Measurements from ENCODE around the gene NTM. TPM values are rescaled to one million over a fixed set of nuclear protein-coding genes. Genes with fewer than 3 reads are reported as not detected.

The NTM gene
- total and polyA plus RNA-seq, 2 donors (not counting 3 experiments of a cell fraction or from before 2014, with no cell fraction given): 1.00 to 1.1 TPM

- no peak overlapping the region for H2AFZ ChIP-seq (ENCODE audit: low read depth, low read length)
- no peaks in the 10 kb centered on the region for H3K4me1 ChIP-seq (ENCODE audit: control insufficient read depth, extremely low read depth, insufficient read depth, low read length)
- CTCF ChIA-PET: no interaction called here
- H3K27ac ChIP-seq (ENCODE audit: insufficient read depth, low read depth, low read length): no peak overlapping the region
- POLR2A ChIA-PET: no interaction called here
- H4K20me1 ChIP-seq (replicated peaks; ENCODE audit: control insufficient read depth, extremely low read depth, insufficient read depth, low read length): no peaks in the 10 kb centered on the region
- no peaks in the 10 kb centered on the region for H3K36me3 ChIP-seq (ENCODE audit: control insufficient read depth in 2 of 2, extremely low read depth in 1 of 2, insufficient read depth in 2 of 2, low read length in 2 of 2)
- TF ChIP-seq GATA2 (IDR thresholded peaks at IDR 0.05; ENCODE audit: insufficient read depth, insufficient read length, low read depth, low read length): no peak
- no peak for TF ChIP-seq MYC (IDR thresholded peaks at IDR 0.05; ENCODE audit: low read depth, low read length)
- no peak for TF ChIP-seq FOS (IDR thresholded peaks at IDR 0.05; ENCODE audit: borderline replicate concordance, insufficient read depth, low read length)
- no peak for TF ChIP-seq EZH2 (IDR thresholded peaks at IDR 0.05; ENCODE audit: borderline replicate concordance, low read depth, low read length, severe bottlenecking)
- TF ChIP-seq POLR2A (IDR thresholded peaks at IDR 0.05; ENCODE audit: low read depth, low read length): no peak
- no peak for TF ChIP-seq JUN (IDR thresholded peaks at IDR 0.05; ENCODE audit: borderline replicate concordance, insufficient read depth, insufficient read length, low read depth)
- TF ChIP-seq MAX (IDR thresholded peaks at IDR 0.05; ENCODE audit: insufficient read depth, insufficient read length): no peak
- TF ChIP-seq CTCF (IDR thresholded peaks at IDR 0.05; ENCODE audit: extremely low read depth in 1 of 2, insufficient read depth in 1 of 2, low read depth in 1 of 2, low read length in 2 of 2): no peak
- no peak for TF ChIP-seq POLR2AphosphoS5 (IDR thresholded peaks at IDR 0.05; ENCODE audit: insufficient read depth, low read depth, low read length)
- no peak overlapping the region for H3K4me2 ChIP-seq (ENCODE audit: insufficient read depth, low read length)
- H3K9me3 ChIP-seq (replicated peaks; ENCODE audit: control insufficient read depth, insufficient read depth, low read length): peaks cover 11% of the 10 kb centered on the region
- no peak overlapping the region for H3K4me3 ChIP-seq (replicated peaks in 1 of 3; ENCODE audit: insufficient read depth in 1 of 3, low read depth in 1 of 3, low read length in 3 of 3)
- H3K9me1 ChIP-seq (replicated peaks; ENCODE audit: control insufficient read depth, extremely low read depth, insufficient read depth, low read length): no peaks in the 10 kb centered on the region
- no peak for FAIRE-seq
- no peak for DNase-seq (ENCODE audit: low read depth, low spot score)
- no peaks in the 10 kb centered on the region for H3K27me3 ChIP-seq (ENCODE audit: control insufficient read depth in 2 of 2, insufficient read depth in 2 of 2, low read length in 2 of 2)
- no peaks in the 10 kb centered on the region for H3K79me2 ChIP-seq (ENCODE audit: control insufficient read depth, insufficient read depth, low read length)
- H3K9ac ChIP-seq (replicated peaks; ENCODE audit: extremely low read depth, insufficient read depth, low read length): no peak overlapping the region
- no TSS peak for BruUV-seq (replicated peaks)
- intact Hi-C loops (cut with micrococcal nuclease): no loop called here
- dilution Hi-C loops (cut with MboI; ENCODE audit: extremely low pct_ligation_motif_present, low sequenced_read_pairs): no loop called here
Observed at GRCh38 chr11:132353255-132353654, 982.8 kb downstream of the NTM start.

Data from endothelial cell of umbilical vein (primary cell).